Measurements from ENCODE around the gene HLTF.

DNA sequence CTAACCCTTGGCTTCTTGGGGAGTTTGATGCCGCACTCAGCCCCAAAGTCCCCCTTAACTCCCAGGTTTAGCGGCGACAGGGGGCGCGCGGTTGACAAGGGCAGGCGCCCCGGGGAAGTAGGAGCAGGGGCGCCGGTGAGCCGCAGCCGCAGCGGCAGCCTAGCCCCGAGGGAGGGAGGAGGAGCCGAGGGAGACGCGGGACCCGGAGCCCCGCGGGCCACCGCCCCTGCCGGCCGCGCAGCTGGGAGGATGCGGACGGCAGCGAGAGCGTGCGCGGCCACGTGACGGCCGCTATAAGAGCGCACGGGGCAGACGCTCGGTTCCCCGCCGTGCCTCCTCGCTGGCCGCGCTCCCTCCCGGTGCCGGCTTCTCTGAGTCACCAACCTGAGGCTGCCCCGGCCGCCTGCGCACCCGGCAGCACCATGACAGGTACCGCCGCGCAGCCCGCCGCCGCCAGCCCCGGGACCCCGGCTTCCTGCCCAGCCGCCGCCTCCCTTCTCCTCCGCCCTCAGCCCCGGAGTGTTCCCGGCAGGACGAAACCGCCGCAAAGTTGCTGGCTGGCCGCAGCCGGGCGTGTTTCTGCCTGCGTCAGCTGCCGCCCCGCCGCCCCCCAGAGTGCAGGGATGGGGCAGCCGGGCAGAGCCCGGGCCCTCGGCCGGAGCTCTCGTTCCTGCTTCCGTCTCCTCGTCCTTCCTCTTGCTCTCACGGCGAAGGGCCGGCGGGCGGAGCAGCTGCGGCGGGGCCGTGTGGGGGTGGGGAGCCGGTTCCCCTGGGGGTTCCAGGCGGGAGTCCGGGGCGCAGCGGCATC lies 94.9 kb downstream of the HLTF start, which contains the start of gene GYG1:
- TF ChIP-seq, protein P1, sequence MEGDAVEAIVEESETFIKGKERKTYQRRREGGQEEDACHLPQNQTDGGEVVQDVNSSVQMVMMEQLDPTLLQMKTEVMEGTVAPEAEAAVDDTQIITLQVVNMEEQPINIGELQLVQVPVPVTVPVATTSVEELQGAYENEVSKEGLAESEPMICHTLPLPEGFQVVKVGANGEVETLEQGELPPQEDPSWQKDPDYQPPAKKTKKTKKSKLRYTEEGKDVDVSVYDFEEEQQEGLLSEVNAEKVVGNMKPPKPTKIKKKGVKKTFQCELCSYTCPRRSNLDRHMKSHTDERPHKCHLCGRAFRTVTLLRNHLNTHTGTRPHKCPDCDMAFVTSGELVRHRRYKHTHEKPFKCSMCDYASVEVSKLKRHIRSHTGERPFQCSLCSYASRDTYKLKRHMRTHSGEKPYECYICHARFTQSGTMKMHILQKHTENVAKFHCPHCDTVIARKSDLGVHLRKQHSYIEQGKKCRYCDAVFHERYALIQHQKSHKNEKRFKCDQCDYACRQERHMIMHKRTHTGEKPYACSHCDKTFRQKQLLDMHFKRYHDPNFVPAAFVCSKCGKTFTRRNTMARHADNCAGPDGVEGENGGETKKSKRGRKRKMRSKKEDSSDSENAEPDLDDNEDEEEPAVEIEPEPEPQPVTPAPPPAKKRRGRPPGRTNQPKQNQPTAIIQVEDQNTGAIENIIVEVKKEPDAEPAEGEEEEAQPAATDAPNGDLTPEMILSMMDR (IDR thresholded peaks at IDR 0.05), result peak in 5 of 6 experiments; percentile 11 to 58 (median 45)
- TF ChIP-seq POLR2A (IDR thresholded peaks at IDR 0.05), result peak in 3 of 4 donors; percentile 78 to 92 (median 85)
